GDM1 (cell line): ENCODE measurements around the gene SORBS1.

Experiments
- DNase-seq: peaks from one replicate; lab custom pipeline; 2025; lab: John Stamatoyannopoulos, UW

Gene SORBS1

GRCh38 chr10:95459446-95460045, 101.6 kb downstream of the SORBS1 start:
- no peak for DNase-seq

GRCh38 chr10:95458871-95459270, 102.3 kb downstream of the SORBS1 start:
- DNase-seq: no peak

GRCh38 chr10:95458014-95458413, 103.2 kb downstream of the SORBS1 start:
- DNase-seq: no peak

GRCh38 chr10:95457319-95457886, 103.8 kb downstream of the SORBS1 start:
- no peak for DNase-seq

GRCh38 chr10:95456516-95456915, 104.7 kb downstream of the SORBS1 start:
- DNase-seq: no peak

- no peak for DNase-seq
Observed at GRCh38 chr10:95454940-95455339, 106.2 kb downstream of the SORBS1 start.

GRCh38 chr10:95454356-95454755, 106.8 kb downstream of the SORBS1 start:
- no peak for DNase-seq

- no peak for DNase-seq
Observed at GRCh38 chr10:95451568-95452524, 109.3 kb downstream of the SORBS1 start.

- no peak for DNase-seq
Observed at GRCh38 chr10:95451150-95451549, 110.0 kb downstream of the SORBS1 start.

- no peak for DNase-seq
Observed at GRCh38 chr10:95450188-95450587, 111.0 kb downstream of the SORBS1 start.

- DNase-seq: no peak
Observed at GRCh38 chr10:95447685-95448084, 113.5 kb downstream of the SORBS1 start.

GRCh38 chr10:95445837-95446486, 115.2 kb downstream of the SORBS1 start:
- DNase-seq: peak; percentile 32

GRCh38 chr10:95445223-95445836, 115.8 kb downstream of the SORBS1 start:
- no peak for DNase-seq

GRCh38 chr10:95444792-95445191, 116.4 kb downstream of the SORBS1 start:
- DNase-seq: no peak

- no peak for DNase-seq
Observed at GRCh38 chr10:95443636-95444035, 117.5 kb downstream of the SORBS1 start.

- no peak for DNase-seq
Observed at GRCh38 chr10:95442341-95442740, 118.8 kb downstream of the SORBS1 start.

GRCh38 chr10:95441547-95441923, 119.6 kb downstream of the SORBS1 start:
- no peak for DNase-seq

- no peak for DNase-seq
Observed at GRCh38 chr10:95440756-95441546, 120.2 kb downstream of the SORBS1 start.

GRCh38 chr10:95440038-95440725, 121.0 kb downstream of the SORBS1 start:
- no peak for DNase-seq

GRCh38 chr10:95438781-95439180, 122.4 kb downstream of the SORBS1 start:
- no peak for DNase-seq

GRCh38 chr10:95437669-95438068, 123.5 kb downstream of the SORBS1 start:
- no peak for DNase-seq
